Liver (tissue), 3 donors: ENCODE data around the gene IFI27L1.

Experiments
- EGR1 ChIP-seq, 2 donors: IDR thresholded peaks; 2 replicates each; pipeline ENCODE4 v1.6.1; 2016 to 2018; ENCODE audit warnings: antibody characterized with exemption in 2 of 2, low read depth in 2 of 2
- GABPA ChIP-seq, 2 donors: IDR thresholded peaks in 1 of 2; conservative IDR thresholded peaks in 1 of 2; 2 replicates each; pipeline ENCODE4 v1.6.1; 2016; ENCODE audit warnings: antibody characterized with exemption in 2 of 2, mild to moderate bottlenecking in 1 of 2, moderate library complexity in 1 of 2
- RAD21 ChIP-seq, 2 donors: IDR thresholded peaks; 2 replicates each; pipeline ENCODE4 v1.6.1; 2016; ENCODE audit warnings: antibody characterized with exemption in 2 of 2, mild to moderate bottlenecking in 2 of 2
- TAF1 ChIP-seq: conservative IDR thresholded peaks from 2 replicates; pipeline ENCODE4 v1.6.1; 2016; ENCODE audit warnings: antibody characterized with exemption, mild to moderate bottlenecking
- YY1 ChIP-seq: IDR thresholded peaks from 2 replicates; pipeline ENCODE4 v1.6.1; 2016; ENCODE audit warnings: antibody characterized with exemption, mild to moderate bottlenecking
- TF ChIP-seq, protein P1 (sequence below): fragments of 150-350 bp; IDR thresholded peaks from 2 replicates; pipeline ENCODE4 v1.5.1; 2017; ENCODE audit warnings: improper control_type of control experiment, low read depth, low read length; ENCODE audit not compliant: missing input control
- TF ChIP-seq, protein P2 (sequence below): IDR thresholded peaks from 2 replicates; pipeline ENCODE4 v1.6.1; 2016; ENCODE audit warnings: antibody characterized with exemption, mild to moderate bottlenecking
- TF ChIP-seq, protein P3 (sequence below): IDR thresholded peaks from 2 replicates; pipeline ENCODE4 v1.6.1; 2016; ENCODE audit warnings: antibody characterized with exemption
- donor health status: healthy.
- donor health status: healthy.

DNA sequence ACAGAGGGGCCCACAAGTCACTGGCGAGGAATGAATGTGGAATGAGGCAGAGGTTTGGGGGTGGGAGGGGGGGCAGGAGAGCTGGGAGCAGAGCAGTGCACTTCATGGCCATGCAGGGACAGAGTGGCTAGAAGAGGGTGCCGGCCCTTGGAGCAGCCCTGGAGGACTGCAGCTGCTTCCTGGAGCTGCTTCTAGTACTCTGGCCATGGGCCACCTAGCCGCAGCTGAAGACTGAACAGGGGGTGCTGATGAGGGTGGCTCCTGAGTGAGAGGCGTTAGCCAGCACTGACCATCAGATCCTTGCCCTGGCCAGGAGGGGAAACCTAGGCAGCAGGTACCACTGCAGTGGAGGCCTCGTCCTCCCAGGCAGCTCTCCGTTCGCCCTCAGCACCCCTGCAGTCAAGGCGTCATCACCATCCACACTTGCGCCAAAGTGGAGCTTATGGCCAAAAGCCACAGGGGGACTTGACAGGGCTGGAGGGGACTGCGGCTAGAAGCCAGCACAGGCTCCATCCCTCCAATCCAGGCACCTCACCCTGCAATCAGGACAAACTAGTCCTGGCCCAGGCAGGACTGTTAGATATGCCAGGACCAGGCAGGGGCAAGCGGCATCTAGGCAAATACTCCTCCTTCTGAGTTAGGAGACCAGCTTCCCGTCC is 38.5 kb upstream of the IFI27L1 start:
- TF ChIP-seq, protein P1, sequence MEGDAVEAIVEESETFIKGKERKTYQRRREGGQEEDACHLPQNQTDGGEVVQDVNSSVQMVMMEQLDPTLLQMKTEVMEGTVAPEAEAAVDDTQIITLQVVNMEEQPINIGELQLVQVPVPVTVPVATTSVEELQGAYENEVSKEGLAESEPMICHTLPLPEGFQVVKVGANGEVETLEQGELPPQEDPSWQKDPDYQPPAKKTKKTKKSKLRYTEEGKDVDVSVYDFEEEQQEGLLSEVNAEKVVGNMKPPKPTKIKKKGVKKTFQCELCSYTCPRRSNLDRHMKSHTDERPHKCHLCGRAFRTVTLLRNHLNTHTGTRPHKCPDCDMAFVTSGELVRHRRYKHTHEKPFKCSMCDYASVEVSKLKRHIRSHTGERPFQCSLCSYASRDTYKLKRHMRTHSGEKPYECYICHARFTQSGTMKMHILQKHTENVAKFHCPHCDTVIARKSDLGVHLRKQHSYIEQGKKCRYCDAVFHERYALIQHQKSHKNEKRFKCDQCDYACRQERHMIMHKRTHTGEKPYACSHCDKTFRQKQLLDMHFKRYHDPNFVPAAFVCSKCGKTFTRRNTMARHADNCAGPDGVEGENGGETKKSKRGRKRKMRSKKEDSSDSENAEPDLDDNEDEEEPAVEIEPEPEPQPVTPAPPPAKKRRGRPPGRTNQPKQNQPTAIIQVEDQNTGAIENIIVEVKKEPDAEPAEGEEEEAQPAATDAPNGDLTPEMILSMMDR, result no peak
- TF ChIP-seq RAD21 (IDR thresholded peaks at IDR 0.05) (no peak), YY1 (no peak), TAF1 (no peak), GABPA (IDR thresholded peaks at IDR 0.05 in 1 of 2, conservative IDR thresholded peaks at IDR 0.05 in 1 of 2) (no peak), EGR1 (IDR thresholded peaks at IDR 0.05; ENCODE audit: low read depth in 2 of 2) (no peak)
- TF ChIP-seq, protein P2, sequence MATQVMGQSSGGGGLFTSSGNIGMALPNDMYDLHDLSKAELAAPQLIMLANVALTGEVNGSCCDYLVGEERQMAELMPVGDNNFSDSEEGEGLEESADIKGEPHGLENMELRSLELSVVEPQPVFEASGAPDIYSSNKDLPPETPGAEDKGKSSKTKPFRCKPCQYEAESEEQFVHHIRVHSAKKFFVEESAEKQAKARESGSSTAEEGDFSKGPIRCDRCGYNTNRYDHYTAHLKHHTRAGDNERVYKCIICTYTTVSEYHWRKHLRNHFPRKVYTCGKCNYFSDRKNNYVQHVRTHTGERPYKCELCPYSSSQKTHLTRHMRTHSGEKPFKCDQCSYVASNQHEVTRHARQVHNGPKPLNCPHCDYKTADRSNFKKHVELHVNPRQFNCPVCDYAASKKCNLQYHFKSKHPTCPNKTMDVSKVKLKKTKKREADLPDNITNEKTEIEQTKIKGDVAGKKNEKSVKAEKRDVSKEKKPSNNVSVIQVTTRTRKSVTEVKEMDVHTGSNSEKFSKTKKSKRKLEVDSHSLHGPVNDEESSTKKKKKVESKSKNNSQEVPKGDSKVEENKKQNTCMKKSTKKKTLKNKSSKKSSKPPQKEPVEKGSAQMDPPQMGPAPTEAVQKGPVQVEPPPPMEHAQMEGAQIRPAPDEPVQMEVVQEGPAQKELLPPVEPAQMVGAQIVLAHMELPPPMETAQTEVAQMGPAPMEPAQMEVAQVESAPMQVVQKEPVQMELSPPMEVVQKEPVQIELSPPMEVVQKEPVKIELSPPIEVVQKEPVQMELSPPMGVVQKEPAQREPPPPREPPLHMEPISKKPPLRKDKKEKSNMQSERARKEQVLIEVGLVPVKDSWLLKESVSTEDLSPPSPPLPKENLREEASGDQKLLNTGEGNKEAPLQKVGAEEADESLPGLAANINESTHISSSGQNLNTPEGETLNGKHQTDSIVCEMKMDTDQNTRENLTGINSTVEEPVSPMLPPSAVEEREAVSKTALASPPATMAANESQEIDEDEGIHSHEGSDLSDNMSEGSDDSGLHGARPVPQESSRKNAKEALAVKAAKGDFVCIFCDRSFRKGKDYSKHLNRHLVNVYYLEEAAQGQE, result no peak
- TF ChIP-seq, protein P3, sequence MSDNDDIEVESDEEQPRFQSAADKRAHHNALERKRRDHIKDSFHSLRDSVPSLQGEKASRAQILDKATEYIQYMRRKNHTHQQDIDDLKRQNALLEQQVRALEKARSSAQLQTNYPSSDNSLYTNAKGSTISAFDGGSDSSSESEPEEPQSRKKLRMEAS, result no peak
